CD14-positive monocyte (primary cell): Measurements from ENCODE around the gene CSNK1D. TPM values are rescaled to one million over a fixed set of nuclear protein-coding genes. Genes with fewer than 3 reads are reported as not detected.

Experiments used
- DNase-seq, 3 donors: peaks; one replicate each; pipeline ENCODE4 v3.0.0-alpha.2; 2011 to 2022
- H2AFZ ChIP-seq: 2 replicates; pipeline ENCODE4 v1.6.0; 2012; ENCODE audit warnings: mild to moderate bottlenecking, low read depth, low read length, inconsistent platforms; ENCODE audit not compliant: insufficient read depth, poor library complexity, severe bottlenecking
- H3K27ac ChIP-seq, 2 donors: 1 replicate in 1 of 2; 2 replicates in 1 of 2; pipeline ENCODE4 v1.5.1; 2012 to 2013; ENCODE audit warnings: low read length in 2 of 2, control low read depth in 1 of 2, inconsistent platforms in 1 of 2, low read depth in 1 of 2, mild to moderate bottlenecking in 1 of 2
- H3K27me3 ChIP-seq, 2 donors: one replicate each; pipeline versions ENCODE4 v1.6.0 to v1.6.1; 2011 to 2013; ENCODE audit warnings: low read length in 2 of 2; ENCODE audit not compliant: control insufficient read depth in 2 of 2, insufficient read depth in 2 of 2
- H3K36me3 ChIP-seq, 2 donors: replicated peaks in 1 of 2; 1 replicate in 1 of 2; 2 replicates in 1 of 2; pipeline versions ENCODE4 v1.5.1 to v1.6.1; 2012 to 2013; ENCODE audit warnings: low read length in 2 of 2, control low read depth in 1 of 2, inconsistent platforms in 1 of 2, mild to moderate bottlenecking in 1 of 2; ENCODE audit not compliant: insufficient read depth in 2 of 2, control insufficient read depth in 1 of 2
- H3K4me1 ChIP-seq, 2 donors: 1 replicate in 1 of 2; 2 replicates in 1 of 2; pipeline versions ENCODE4 v1.5.1 to v1.6.1; 2012 to 2013; ENCODE audit warnings: low read length in 2 of 2, control low read depth in 1 of 2, inconsistent platforms in 1 of 2, mild to moderate bottlenecking in 1 of 2, moderate library complexity in 1 of 2; ENCODE audit not compliant: insufficient read depth in 2 of 2, control insufficient read depth in 1 of 2
- H3K4me2 ChIP-seq: replicated peaks from 2 replicates; pipeline ENCODE3; 2012; ENCODE audit warnings: low read length, moderate library complexity, mild to moderate bottlenecking; ENCODE audit not compliant: poor library complexity, severe bottlenecking; ENCODE audit errors: extremely low read depth
- H3K4me3 ChIP-seq, 3 experiments: fragments of 200-600 bp in 1 of 3; sonication (generic) in 1 of 3; replicated peaks in 1 of 3; 1 replicate in 2 of 3; 2 replicates in 1 of 3; pipeline ENCODE4 v1.5.1; 2011 to 2013; ENCODE audit warnings: low read length in 3 of 3, mild to moderate bottlenecking in 3 of 3, control low read depth in 2 of 3, low read depth in 2 of 3, inconsistent platforms in 1 of 3, moderate library complexity in 1 of 3
- H3K79me2 ChIP-seq: 2 replicates; pipeline ENCODE4 v1.6.0; 2012; ENCODE audit warnings: mild to moderate bottlenecking, control low read depth, inconsistent platforms, low read length, moderate library complexity; ENCODE audit not compliant: insufficient read depth
- H3K9ac ChIP-seq: 2 replicates; pipeline ENCODE4 v1.6.0; 2017; ENCODE audit warnings: low read length, mild to moderate bottlenecking; ENCODE audit not compliant: insufficient read depth, poor library complexity, severe bottlenecking
- H3K9me3 ChIP-seq, 2 donors: replicated peaks in 1 of 2; 1 replicate in 1 of 2; 2 replicates in 1 of 2; pipeline versions ENCODE4 v1.5.1 to v1.6.1; 2012 to 2013; ENCODE audit warnings: low read length in 2 of 2, control low read depth in 1 of 2; ENCODE audit not compliant: control insufficient read depth in 1 of 2, insufficient read depth in 1 of 2
- H4K20me1 ChIP-seq: 2 replicates; pipeline ENCODE4 v1.6.0; 2012; ENCODE audit warnings: mild to moderate bottlenecking, low read length, control low read depth, moderate library complexity; ENCODE audit not compliant: insufficient read depth
- H3K27ac Mint-ChIP-seq, 7 donors: one replicate each; pipeline ENCODE4 v1.8.0; 2020; ENCODE audit warnings: mild to moderate bottlenecking in 7 of 7, mixed read lengths in 7 of 7, moderate library complexity in 6 of 7, inconsistent platforms in 2 of 7
- H3K27me3 Mint-ChIP-seq, 3 donors: one replicate each; pipeline ENCODE4 v1.8.0; 2021 to 2022; ENCODE audit warnings: low read depth in 3 of 3, mild to moderate bottlenecking in 3 of 3, mixed read lengths in 3 of 3, moderate library complexity in 3 of 3, inconsistent platforms in 1 of 3
- H3K36me3 Mint-ChIP-seq, 2 donors: one replicate each; pipeline ENCODE4 v1.8.0; 2020; ENCODE audit warnings: mixed read lengths in 2 of 2, inconsistent platforms in 1 of 2, mild to moderate bottlenecking in 1 of 2
- H3K4me1 Mint-ChIP-seq: one replicate; pipeline ENCODE4 v1.8.0; 2020; ENCODE audit warnings: mild to moderate bottlenecking, mixed read lengths
- H3K4me3 Mint-ChIP-seq, 2 donors: one replicate each; pipeline ENCODE4 v1.8.0; 2020; ENCODE audit warnings: mild to moderate bottlenecking in 2 of 2, mixed read lengths in 2 of 2, moderate library complexity in 1 of 2
- H3K9me3 Mint-ChIP-seq, 7 donors: one replicate each; pipeline ENCODE4 v1.8.0; 2020 to 2022; ENCODE audit warnings: mixed read lengths in 7 of 7, mild to moderate bottlenecking in 6 of 7, moderate library complexity in 6 of 7, inconsistent platforms in 2 of 7
- CTCF ChIP-seq: fragments of 200-600 bp; IDR thresholded peaks from one replicate; pipeline ENCODE4 v1.8.0; 2022; ENCODE audit warnings: antibody characterized with exemption, mild to moderate bottlenecking
- WGBS: methylation state at CpG from one replicate; pipeline ENCODE4 v1.1.5; 2013; ENCODE audit warnings: missing lambda C conversion rate; ENCODE audit not compliant: insufficient coverage; 5-methylcytosine and 5-hydroxymethylcytosine counted together
- intact Hi-C, 2 donors: fragments of 100-400 bp; cut with micrococcal nuclease; formaldehyde crosslinking; loops; one replicate each; pipeline versions ENCODE4 v1.15.0 to v1.15.1; 2023
- polyA plus RNA-seq, 3 donors: library from polyadenylated mRNA; depleted of rRNA in 1 of 3; unstranded in 2 of 3; stranded (reverse) in 1 of 3; fragments of 300-500 nt in 2 of 3; fragments of >200 nt in 1 of 3; fragmentation: Illumina TruSeq in 2 of 3; gene quantifications; 1 replicate in 2 of 3; 2 replicates in 1 of 3; pipeline ENCODE4 v1.2.3, GENCODE V29; 2012 to 2021

Gene CSNK1D
- polyA plus RNA-seq, 3 donors: 47.0 to 299 (median 60.9) TPM

GRCh38 chr17:82230609-82231311 is 42.7 kb downstream of the CSNK1D start:
- WGBS: 5% methylated on average over 64 of the region's 76 CpGs
- H3K4me1 Mint-ChIP-seq: peaks cover 43% of the 10 kb centered on the region
- peaks cover 89% of the 10 kb centered on the region for H3K79me2 ChIP-seq

More at GRCh38 chr17:82230609-82231311, 42.7 kb downstream of the CSNK1D start:
- Histone ChIP-seq H4K20me1 (peaks cover 68% of the 10 kb centered on the region), H3K9ac (peak overlapping the region; percentile 96), H3K4me2 (peak overlapping the region; percentile 98), H3K9me3 (no peaks in the 10 kb centered on the region), H3K27ac (peak overlapping the region; percentile 82 to 95), H3K4me1 (peaks cover 67 to 84% of the 10 kb centered on the region in 2 donors), H3K36me3 (peaks cover 9 to 25% of the 10 kb centered on the region in 2 donors), H3K4me3 (peak overlapping the region; percentile 90 to 100 (median 100)), H3K27me3 (no peaks in the 10 kb centered on the region), H2AFZ (no peak overlapping the region)
- TF ChIP-seq CTCF: peak; percentile 85
- H3K27me3 Mint-ChIP-seq: no peaks in the 10 kb centered on the region
- intact Hi-C loops: loop anchor here (2.0 to 10.0 kb wide), 3 partner anchors 14 to 196 kb away; partner anchors contain the start of genes DCXR (in 1 of the 2) and RAC3 (in 1 of the 2)
- H3K27ac Mint-ChIP-seq: peak overlapping the region; percentile 43 to 94 (median 89)
- H3K4me3 Mint-ChIP-seq: peak overlapping the region; percentile 97 to 99
- peak; percentile 72 to 82 (median 74) for DNase-seq
- H3K36me3 Mint-ChIP-seq: peaks cover 3 to 28% of the 10 kb centered on the region in 2 donors
- H3K9me3 Mint-ChIP-seq: no peaks in the 10 kb centered on the region
